Urothelium cell line (cell line): ENCODE results near the gene USH1C.

Experiments
- DNase-seq: peaks from one replicate; pipeline ENCODE4 v3.0.0; 2011; ENCODE audit warnings: low spot score, mixed read lengths
- FAIRE-seq: peaks from 2 replicates; lab custom pipeline; 2011; peaks lifted over from hg19 to GRCh38; lab: Jason Lieb, UNC

Gene USH1C

GRCh38 chr11:17544181-17544622 lies at the start of gene USH1C:
Gene USH1C, minus strand, starts transcription at chr11:17544416. Its CDS starts 109 bp downstream, at chr11:17544307.
- DNase-seq: peak; percentile 56
- FAIRE-seq: no peak

GRCh38 chr11:17593466-17594245 lies 49.4 kb upstream of the USH1C start:
- DNase-seq: no peak

GRCh38 chr11:17591293-17591692 lies 47.1 kb upstream of the USH1C start:
- DNase-seq (no peak), FAIRE-seq (no peak)

More at GRCh38 chr11:17593466-17594245, 49.4 kb upstream of the USH1C start:
- no peak for FAIRE-seq

GRCh38 chr11:17590463-17590862 lies 46.2 kb upstream of the USH1C start:
- DNase-seq (no peak), FAIRE-seq (no peak)

- DNase-seq (no peak), FAIRE-seq (no peak)
These were observed 44.5 kb upstream of the USH1C start for GRCh38 chr11:17588721-17589120.

GRCh38 chr11:17588166-17588565 lies 44.0 kb upstream of the USH1C start:
- no peak for FAIRE-seq
- DNase-seq: no peak

- FAIRE-seq (no peak), DNase-seq (no peak)
These were observed 41.9 kb upstream of the USH1C start for GRCh38 chr11:17585911-17586695.

- DNase-seq: no peak
- no peak for FAIRE-seq
These were observed 37.5 kb upstream of the USH1C start for GRCh38 chr11:17581732-17582053.

GRCh38 chr11:17581036-17581731 lies 37.0 kb upstream of the USH1C start:
- DNase-seq (no peak), FAIRE-seq (no peak)

GRCh38 chr11:17580271-17580670 lies 36.1 kb upstream of the USH1C start:
- no peak for DNase-seq
- FAIRE-seq: no peak

- DNase-seq: no peak
- no peak for FAIRE-seq
These were observed 35.2 kb upstream of the USH1C start for GRCh38 chr11:17579451-17579850.

GRCh38 chr11:17578958-17579357 lies 34.7 kb upstream of the USH1C start:
- FAIRE-seq: no peak
- DNase-seq: no peak

GRCh38 chr11:17578296-17578695 lies 34.1 kb upstream of the USH1C start:
- DNase-seq (no peak), FAIRE-seq (no peak)

GRCh38 chr11:17575431-17576425 lies 31.5 kb upstream of the USH1C start:
- FAIRE-seq: no peak
- no peak for DNase-seq

GRCh38 chr11:17574141-17575091 lies 30.2 kb upstream of the USH1C start:
- no peak for FAIRE-seq
- no peak for DNase-seq

- FAIRE-seq: no peak
- DNase-seq: no peak
These were observed 29.3 kb upstream of the USH1C start for GRCh38 chr11:17573526-17573925.

GRCh38 chr11:17572791-17573460 lies 28.7 kb upstream of the USH1C start:
- FAIRE-seq (no peak), DNase-seq (no peak)

GRCh38 chr11:17572359-17572690 lies 28.1 kb upstream of the USH1C start:
- FAIRE-seq: no peak
- DNase-seq: no peak
